Astrocyte of the hippocampus (primary cell): ENCODE measurements around the gene OSGIN1.

Source experiments
- DNase-seq: peaks from one replicate; pipeline ENCODE4 v3.0.0; 2011; ENCODE audit warnings: low read depth, low spot score

OSGIN1 gene

GRCh38 chr16:83998091-83998490 is 45.1 kb downstream of the OSGIN1 start:
- no peak for DNase-seq

GRCh38 chr16:84000989-84001642 is 48.1 kb downstream of the OSGIN1 start:
- DNase-seq: peak; percentile 23

GRCh38 chr16:84001726-84002125 is 48.7 kb downstream of the OSGIN1 start:
- no peak for DNase-seq

- no peak for DNase-seq
Observed at GRCh38 chr16:84003038-84003437, 50.0 kb downstream of the OSGIN1 start.

DNA sequence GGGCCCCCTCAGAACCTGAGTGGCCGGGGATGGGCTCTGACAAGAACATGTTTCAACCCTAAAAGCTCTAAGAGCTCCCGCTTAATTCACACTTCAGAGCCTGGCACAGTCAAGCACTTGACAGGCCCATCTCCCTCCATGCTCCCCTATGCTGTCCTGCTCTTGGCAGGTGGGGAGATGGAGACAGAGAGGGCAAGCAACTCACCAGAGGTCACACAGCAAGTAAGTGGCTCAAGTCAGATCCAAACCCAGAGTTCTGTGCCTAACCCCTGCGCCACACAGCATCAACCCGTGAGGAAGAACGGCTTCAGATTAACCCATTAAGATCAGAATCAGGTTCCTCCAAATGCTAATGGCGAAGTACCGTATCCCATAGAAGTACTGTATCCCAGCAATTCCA is 51.4 kb downstream of the OSGIN1 start:
- DNase-seq: no peak

GRCh38 chr16:84005391-84005790 is 52.4 kb downstream of the OSGIN1 start:
- DNase-seq: no peak

DNA sequence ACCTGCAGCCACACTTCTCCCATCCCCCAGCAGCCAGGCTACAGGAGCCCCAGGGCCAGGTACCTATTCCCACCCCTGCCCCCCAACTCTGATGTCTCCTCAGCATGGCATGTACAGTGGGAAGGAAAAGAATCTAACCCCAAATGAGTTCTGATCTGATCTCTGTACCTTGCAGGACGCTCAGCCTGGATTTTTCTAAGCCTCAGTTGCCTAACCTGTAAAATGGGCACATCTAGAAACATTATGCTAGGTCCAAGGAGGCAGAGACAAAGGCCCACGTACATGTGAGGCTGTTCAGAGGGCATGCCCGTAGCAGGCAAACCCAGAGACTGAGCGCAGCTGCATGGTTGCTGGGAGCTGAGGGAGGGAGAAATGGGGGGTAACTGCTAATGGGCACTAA is 54.5 kb downstream of the OSGIN1 start:
- DNase-seq: no peak

DNA sequence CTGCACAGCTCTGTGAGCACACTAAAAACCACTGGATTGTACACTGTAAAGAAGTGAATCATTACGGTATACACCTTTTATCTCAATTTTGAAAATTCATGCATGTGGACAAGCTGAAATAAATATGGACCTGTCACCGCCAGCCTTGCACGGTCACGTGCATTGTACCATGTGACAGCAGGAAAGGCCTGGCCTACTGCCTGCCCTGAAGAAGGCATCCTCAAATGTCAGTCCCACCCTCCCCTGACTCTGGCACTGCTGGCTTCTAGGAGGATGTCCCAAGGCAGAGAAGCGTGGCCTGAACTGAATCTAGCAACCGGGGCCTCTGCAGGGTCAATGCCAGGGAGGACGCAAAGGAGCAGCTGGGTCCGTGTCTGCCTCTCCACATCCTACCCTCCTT is 54.9 kb downstream of the OSGIN1 start:
- DNase-seq: no peak

DNA sequence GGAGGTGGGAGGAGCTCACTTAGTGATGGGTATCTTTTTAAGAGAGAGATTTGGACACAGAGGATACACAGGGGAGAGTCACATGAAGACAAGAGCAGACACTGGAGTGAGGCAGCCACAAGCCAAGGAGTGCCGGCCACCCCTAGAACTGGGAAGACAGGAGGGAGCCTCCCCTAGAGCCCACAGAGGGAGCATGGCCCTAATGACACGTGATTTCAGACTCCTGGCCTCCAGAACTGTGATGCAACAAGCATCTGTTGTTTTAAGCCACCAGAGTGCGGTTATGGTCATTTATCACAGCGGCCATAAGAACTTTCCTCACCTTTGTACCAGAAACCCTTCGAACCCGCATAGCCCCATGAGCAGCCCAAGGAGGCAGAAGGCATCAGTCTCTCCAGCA is 56.2 kb downstream of the OSGIN1 start:
- no peak for DNase-seq

DNA sequence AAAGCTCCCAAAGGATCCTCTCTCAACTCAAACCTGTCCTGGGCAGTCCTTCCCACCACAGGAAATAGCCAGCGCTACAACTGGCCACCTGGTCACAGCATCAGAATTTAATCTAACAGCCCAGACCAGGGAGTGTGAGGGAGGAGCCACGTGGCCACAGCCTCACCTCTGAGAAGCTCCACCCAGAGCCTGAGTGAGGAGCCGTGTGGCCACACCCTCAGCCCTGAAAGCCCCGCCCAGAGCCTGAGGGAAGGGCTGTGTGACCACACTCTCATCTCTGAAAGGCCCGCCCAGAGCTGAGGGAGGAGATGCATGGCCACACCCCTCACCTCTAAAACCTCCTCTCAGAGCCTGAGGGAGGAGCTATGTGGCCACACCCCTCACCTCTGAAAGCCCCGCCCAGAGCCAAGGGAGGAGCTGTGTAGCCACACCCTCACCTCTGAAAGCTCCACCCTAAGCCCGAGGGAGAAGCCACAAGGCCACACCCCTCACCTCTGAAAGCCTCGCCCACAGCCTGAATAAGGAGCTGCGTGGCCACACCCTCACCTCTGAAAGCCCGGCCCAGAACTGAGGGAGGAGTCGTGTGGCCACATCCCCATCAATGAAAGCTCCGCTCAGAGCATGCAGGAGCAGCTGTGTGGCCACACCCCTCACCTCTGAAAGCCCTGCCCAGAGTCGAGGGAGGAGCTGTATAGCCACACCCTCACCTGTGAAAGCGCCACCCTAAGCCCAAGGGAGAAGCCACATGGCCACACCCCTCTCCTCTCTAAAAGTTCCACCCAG is 60.9 kb downstream of the OSGIN1 start:
- DNase-seq: peak; percentile 41

- no peak for DNase-seq
Observed at GRCh38 chr16:84014570-84015327, 61.7 kb downstream of the OSGIN1 start.

- DNase-seq: no peak
Observed at GRCh38 chr16:84015399-84015798, 62.4 kb downstream of the OSGIN1 start.
